ENCODE results near the gene OSBP2.
"Not testable (repeated sequence)": the region's sequence is repeated elsewhere in the genome, so short reads cannot be mapped to it uniquely, and the experiment has no call there.

The OSBP2 gene

GRCh38 chr22:30674482-30674881 lies 20.2 kb upstream of the OSBP2 start:
- H3K4me3 ChIP-seq (replicated peaks; ENCODE audit: low read depth, low read length), result no peak overlapping the region
- DNase-seq (ENCODE audit: extremely low read depth, low read depth), result no peak
- no peak for TF ChIP-seq CTCF (IDR thresholded peaks at IDR 0.05; ENCODE audit: low read depth, low read length, missing control alignments)

GRCh38 chr22:30675436-30675835 lies 19.2 kb upstream of the OSBP2 start:
- TF ChIP-seq CTCF (IDR thresholded peaks at IDR 0.05; ENCODE audit: low read depth, low read length, missing control alignments), result no peak
- H3K4me3 ChIP-seq (replicated peaks; ENCODE audit: low read depth, low read length), result no peak overlapping the region
- no peak for DNase-seq (ENCODE audit: extremely low read depth, low read depth)

GRCh38 chr22:30676565-30676964 lies 18.1 kb upstream of the OSBP2 start:
- not testable (repeated sequence) for H3K4me3 ChIP-seq (replicated peaks; ENCODE audit: low read depth, low read length); DNase-seq (ENCODE audit: extremely low read depth, low read depth)

GRCh38 chr22:30679895-30680690 lies 14.6 kb upstream of the OSBP2 start:
- H3K4me3 ChIP-seq (replicated peaks; ENCODE audit: low read depth, low read length); DNase-seq (ENCODE audit: extremely low read depth, low read depth): not testable (repeated sequence)

GRCh38 chr22:30680991-30681770 lies 13.5 kb upstream of the OSBP2 start:
- no peak for TF ChIP-seq CTCF (IDR thresholded peaks at IDR 0.05; ENCODE audit: low read depth, low read length, missing control alignments)
- no peak for DNase-seq (ENCODE audit: extremely low read depth, low read depth)
- H3K4me3 ChIP-seq (replicated peaks; ENCODE audit: low read depth, low read length), result no peak overlapping the region

- TF ChIP-seq CTCF (IDR thresholded peaks at IDR 0.05; ENCODE audit: low read depth, low read length, missing control alignments), result no peak
- no peak for DNase-seq (ENCODE audit: extremely low read depth, low read depth)
Observed at GRCh38 chr22:30681831-30682230, 12.8 kb upstream of the OSBP2 start.

GRCh38 chr22:30685178-30685577 lies 9.5 kb upstream of the OSBP2 start:
- TF ChIP-seq CTCF (IDR thresholded peaks at IDR 0.05; ENCODE audit: low read depth, low read length, missing control alignments), result no peak
- no peak for DNase-seq (ENCODE audit: extremely low read depth, low read depth)
- H3K4me3 ChIP-seq (replicated peaks; ENCODE audit: low read depth, low read length), result no peak overlapping the region

More at GRCh38 chr22:30681831-30682230, 12.8 kb upstream of the OSBP2 start:
- H3K4me3 ChIP-seq (replicated peaks; ENCODE audit: low read depth, low read length), result no peak overlapping the region

All from HFF-Myc (cell line).